Astrocyte (in vitro differentiated cells and primary cell): ENCODE results near the gene EXOC4.

Experiments
- EZH2 ChIP-seq: IDR thresholded peaks from 2 replicates; pipeline ENCODE4 v1.6.1; 2012; ENCODE audit warnings: mild to moderate bottlenecking, low read length, inconsistent platforms; ENCODE audit not compliant: insufficient read depth
- TF ChIP-seq, protein P1 (sequence below): IDR thresholded peaks from 2 replicates; pipeline ENCODE4 v1.5.1; 2011; ENCODE audit warnings: low read depth, mild to moderate bottlenecking, inconsistent platforms, low read length, moderate library complexity; ENCODE audit not compliant: insufficient read depth

GRCh38 chr7:133482599-133482998, 229.7 kb downstream of the EXOC4 start:
- TF ChIP-seq, protein P1, sequence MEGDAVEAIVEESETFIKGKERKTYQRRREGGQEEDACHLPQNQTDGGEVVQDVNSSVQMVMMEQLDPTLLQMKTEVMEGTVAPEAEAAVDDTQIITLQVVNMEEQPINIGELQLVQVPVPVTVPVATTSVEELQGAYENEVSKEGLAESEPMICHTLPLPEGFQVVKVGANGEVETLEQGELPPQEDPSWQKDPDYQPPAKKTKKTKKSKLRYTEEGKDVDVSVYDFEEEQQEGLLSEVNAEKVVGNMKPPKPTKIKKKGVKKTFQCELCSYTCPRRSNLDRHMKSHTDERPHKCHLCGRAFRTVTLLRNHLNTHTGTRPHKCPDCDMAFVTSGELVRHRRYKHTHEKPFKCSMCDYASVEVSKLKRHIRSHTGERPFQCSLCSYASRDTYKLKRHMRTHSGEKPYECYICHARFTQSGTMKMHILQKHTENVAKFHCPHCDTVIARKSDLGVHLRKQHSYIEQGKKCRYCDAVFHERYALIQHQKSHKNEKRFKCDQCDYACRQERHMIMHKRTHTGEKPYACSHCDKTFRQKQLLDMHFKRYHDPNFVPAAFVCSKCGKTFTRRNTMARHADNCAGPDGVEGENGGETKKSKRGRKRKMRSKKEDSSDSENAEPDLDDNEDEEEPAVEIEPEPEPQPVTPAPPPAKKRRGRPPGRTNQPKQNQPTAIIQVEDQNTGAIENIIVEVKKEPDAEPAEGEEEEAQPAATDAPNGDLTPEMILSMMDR, result no peak
- no peak for TF ChIP-seq EZH2
